HG03135 (cell line): ENCODE results near the gene SNCB.

Experiments
- ATAC-seq: cut with Tn5 transposase; IDR thresholded peaks from one replicate; pipeline ENCODE4 v1.9.1; 2021; ENCODE audit warnings: mild to moderate bottlenecking, moderate library complexity; ENCODE audit not compliant: unreplicated experiment

SNCB gene

DNA sequence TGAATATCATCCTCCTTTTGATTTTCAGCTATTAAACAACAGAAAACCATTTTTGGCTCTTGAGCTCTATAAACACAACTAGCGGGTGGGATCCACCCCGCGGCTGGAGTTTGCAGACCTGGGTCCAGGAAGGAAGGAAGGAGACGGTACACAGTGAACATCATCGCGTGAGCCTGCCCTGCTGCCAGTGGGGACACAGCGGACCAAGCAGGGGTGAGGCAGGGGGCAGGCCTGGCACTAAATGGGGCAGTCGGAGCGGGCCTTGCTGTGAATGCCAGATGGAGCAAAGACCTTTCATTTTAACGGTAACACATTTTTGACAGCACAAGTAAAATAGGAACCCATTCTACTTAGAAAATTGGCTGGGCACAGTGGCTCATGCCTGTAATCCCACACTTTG, 31.3 kb upstream of the SNCB start:
- ATAC-seq, result no peak

- ATAC-seq, result peak; percentile 55
These were observed 30.7 kb upstream of the SNCB start for GRCh38 chr5:176660860-176661641.

DNA sequence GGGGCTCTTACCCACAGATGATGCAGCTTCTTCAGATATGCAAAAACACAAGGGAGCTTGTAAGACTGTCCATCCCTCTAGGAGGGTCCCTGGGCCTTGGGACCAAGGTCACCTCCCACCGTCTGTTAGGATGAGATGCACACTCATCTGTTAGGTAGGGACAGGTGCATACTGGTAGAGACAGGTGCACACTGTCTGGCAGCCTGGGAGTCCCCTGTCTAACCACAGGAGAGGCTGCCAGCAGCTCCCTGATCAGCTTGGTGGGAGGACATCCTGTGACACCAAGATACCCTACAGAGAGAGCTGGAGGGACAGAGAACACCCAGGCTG, 30.2 kb upstream of the SNCB start:
- peak; percentile 31 for ATAC-seq

DNA sequence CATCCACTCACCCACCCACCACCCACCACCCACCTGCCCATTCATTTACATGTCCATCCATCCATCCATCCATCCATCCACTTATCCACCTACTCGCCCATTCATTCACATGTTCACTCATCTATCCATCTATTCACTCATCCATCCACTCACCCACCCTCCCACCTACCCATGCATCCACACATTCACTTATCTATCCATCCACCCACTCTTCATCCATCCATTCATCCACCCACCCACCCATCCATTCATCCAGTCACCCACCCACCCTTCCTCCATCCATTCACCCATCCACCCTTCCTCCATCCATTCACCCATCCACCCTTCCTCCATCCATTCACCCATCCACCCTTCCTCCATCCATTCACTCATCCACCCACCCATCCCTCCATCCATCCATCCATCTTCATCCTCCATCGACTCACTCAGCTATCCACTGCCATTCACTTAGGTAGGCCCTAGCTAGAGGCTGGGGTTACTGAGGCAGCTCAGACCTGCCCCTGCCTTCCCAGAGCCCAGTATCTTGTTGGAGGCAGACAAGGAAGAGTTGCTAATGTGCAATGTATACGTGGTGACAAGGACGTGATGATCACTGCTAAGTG, 29.6 kb upstream of the SNCB start:
- no peak for ATAC-seq

DNA sequence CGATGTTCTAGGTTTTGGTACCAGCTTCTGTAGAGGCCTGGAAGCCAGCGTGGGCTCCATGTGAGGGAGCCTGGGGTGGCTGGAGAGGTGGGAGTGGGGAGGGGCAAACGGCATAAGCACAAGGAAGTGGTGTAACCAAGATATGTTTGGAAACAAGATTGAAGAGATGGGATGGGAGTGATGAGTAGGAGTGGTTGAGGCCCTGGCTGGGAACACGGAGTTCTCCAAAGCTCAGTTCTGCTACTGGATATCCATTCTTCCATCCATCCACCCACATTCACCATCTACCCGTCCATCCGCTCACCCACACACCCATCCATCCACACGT, 29.1 kb upstream of the SNCB start:
- ATAC-seq, result no peak

- no peak for ATAC-seq
These were observed 28.6 kb upstream of the SNCB start for GRCh38 chr5:176658817-176659511.

DNA sequence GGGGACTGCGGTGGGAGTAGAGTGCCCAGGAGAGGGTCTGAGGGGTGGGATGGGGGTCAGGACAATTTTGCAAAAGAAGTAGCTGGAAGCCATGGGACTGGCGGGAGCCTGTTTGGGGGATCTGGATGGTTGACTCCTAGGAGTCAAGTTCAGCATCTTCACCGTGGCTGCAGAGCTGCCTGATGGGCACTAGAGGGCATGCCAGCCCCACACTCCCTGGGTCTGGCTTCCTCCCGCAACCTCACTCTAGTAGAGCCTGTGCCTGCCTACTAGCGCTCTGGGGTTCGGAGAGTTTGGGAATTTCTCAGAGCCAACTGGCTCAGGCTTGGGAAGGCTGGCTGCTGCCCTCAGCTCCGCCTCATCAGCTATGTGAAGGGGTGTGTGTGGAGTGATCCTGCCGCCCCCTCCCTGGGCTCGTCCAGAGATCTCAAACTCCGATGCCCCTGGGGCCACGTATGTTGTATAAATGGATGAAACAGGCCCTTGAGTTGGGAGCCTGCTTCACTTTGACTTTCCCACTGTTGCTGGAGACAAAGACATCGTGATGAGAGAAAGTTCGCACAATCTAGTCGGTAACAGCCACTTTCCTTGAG, 27.8 kb upstream of the SNCB start:
- no peak for ATAC-seq

- no peak for ATAC-seq
These were observed 26.2 kb upstream of the SNCB start for GRCh38 chr5:176656467-176656990.

GRCh38 chr5:176654856-176655255, 24.5 kb upstream of the SNCB start:
- ATAC-seq, result no peak

DNA sequence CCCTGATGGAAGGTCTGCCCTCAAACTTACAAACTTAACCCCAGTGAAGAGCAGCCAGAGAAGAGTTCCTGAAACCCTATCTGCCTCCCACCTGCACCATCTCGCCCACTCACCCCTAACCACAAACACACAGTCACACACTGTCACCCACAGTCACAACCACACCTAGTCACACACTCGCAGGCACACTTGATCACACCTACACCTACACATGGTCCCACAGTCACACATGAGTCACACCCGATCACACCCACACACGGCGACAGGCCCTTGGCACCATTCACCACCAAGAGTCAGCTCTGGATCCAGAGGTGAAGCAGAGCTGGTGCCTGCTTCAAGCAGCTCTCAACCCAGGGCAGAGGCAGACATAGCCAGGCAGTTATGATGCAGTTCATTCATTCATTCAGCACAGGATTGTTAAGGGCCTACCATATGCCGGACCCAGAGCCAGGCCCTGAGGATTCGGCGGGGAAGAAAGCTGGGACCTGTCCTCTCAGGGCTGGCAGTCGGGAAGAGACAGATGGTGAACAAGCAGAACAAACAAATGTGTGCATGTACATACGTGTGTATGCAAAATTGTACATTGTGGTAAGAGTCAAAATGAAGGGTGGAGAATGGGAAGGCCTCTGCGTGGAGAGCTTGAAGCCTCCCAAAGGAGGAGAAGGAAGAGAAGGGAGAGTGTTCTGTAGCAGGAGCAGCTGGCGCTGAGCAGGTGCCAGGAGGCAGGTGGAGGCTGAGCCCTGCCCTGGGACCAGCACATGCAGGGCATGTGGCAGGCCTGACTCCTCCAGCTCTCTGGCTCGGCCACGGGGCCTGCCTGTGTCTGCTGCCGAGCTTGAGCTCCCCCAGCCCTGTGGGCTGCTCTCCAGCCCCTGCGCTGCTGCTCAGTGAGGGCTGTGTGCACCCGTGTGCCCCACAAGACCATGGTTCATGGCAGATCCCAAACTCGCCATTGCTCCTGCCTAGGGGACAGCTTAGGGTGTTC, 23.4 kb upstream of the SNCB start:
- no peak for ATAC-seq

- ATAC-seq, result no peak
These were observed 21.8 kb upstream of the SNCB start for GRCh38 chr5:176652136-176652535.

GRCh38 chr5:176651472-176651980, 21.2 kb upstream of the SNCB start:
- ATAC-seq, result no peak

GRCh38 chr5:176650354-176650884, 20.1 kb upstream of the SNCB start:
- no peak for ATAC-seq

GRCh38 chr5:176648474-176649194, 18.3 kb upstream of the SNCB start:
- ATAC-seq, result no peak

GRCh38 chr5:176647843-176648473, 17.6 kb upstream of the SNCB start:
- ATAC-seq, result no peak

DNA sequence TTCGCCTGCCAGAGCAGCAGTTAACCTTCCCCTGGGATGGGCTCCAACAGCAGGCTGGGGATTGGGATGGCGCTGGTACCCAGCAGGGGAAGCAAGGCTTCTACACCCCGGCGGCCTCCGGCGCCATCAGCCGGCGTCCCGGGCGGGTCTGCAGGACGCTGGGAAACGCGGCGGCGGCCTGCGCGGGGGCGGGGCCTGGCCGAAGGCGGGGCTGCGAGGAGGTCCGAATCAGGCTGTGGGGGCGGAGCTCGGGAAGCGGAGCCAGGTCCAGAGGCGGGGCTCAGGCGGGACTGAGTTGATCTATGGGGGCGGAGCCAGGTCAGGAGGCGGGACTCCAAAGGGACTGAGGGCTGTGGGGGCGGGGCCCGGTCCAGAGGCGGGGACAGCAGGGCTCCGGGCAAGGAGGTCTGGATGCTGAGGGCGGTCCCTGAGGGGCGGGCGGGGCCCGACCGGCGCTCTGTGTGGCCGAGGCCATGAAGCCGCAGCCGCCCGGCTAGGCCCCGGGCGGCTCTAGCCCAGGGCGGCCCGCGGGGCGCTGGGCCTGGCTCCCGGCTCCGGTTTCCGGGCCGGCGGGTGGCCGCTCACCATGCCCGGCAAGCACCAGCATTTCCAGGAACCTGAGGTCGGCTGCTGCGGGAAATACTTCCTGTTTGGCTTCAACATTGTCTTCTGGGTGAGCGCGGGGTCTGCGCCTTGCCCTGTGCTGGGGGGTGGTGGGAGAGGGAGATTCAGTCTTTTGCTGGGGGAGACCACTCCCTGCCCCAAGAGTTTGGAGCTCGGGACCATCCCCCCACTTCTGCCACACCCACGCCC, 16.9 kb upstream of the SNCB start, which contains the start of gene TSPAN17:
Gene TSPAN17 (plus strand): TSS at position 455 of the 813 bp plus-strand sequence. CDS start 132 bp downstream, at position 587.
- ATAC-seq, result peak; percentile 92

DNA sequence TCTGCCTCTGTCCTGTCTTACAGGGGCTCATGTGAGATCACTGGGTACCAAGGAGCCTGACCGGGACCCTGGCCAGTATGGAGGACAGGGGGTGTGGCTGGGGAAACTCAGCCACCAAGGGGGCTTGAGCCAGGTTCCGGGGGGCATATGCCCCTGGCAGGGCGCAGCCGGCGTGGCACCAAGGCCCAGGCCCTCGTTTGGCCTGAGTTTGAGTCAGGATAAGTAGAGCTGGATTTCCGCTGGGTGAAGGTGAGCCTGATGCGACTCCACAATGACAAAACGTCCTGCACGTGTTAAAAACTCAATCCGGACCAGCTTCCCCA, 16.3 kb upstream of the SNCB start:
- ATAC-seq, result no peak

DNA sequence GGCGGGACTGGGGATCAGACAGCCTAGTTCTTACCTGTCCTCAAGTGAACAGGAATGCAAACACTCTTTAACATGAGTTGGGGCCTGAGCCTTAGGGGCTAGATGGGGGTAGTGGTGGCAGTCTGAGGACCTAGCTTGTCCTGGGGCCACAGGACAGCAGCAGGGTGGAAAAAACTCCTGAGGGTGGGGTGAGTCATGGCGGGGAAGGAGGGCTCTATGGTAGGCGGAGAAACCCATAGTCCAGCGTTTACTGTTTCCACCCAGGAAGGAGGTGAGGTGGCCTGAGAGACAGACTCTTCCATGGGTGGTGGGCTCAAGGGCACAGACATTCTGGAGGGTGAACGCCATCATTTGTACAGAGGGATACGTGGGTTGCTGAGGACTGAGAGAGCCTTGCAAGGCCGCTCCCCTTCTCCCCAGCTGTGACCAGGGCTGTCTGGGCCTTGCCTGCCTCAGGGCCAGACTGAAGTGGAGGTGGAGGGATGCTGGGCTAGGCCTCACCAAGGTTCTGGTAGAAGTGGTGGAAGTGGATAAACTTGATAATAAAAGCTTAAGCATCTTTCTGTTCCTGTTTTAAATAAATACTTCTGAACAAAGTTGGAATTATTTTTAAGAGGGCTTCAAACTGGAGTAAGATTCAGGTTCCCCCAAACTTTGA, 15.8 kb upstream of the SNCB start:
- ATAC-seq, result no peak
